Kidney epithelial cell (primary cell): ENCODE results near the gene FLNC. TPM values are rescaled to one million over a fixed set of nuclear protein-coding genes. Genes with fewer than 3 reads are reported as not detected.

Experiments used
- DNase-seq: peaks from one replicate; pipeline ENCODE4 v3.0.0-alpha.2; 2010; ENCODE audit warnings: low read depth
- H3K27me3 ChIP-seq: 2 replicates; pipeline ENCODE4 v1.6.0; 2011; ENCODE audit warnings: low read length; ENCODE audit not compliant: control insufficient read depth, insufficient read depth
- H3K36me3 ChIP-seq: 2 replicates; pipeline ENCODE4 v1.5.1; 2011; ENCODE audit warnings: low read length; ENCODE audit not compliant: control insufficient read depth, insufficient read depth
- H3K4me3 ChIP-seq: 2 replicates; pipeline ENCODE4 v1.5.1; 2011; ENCODE audit warnings: low read depth, mild to moderate bottlenecking, control low read depth, low read length
- CTCF ChIP-seq: IDR thresholded peaks from 2 replicates; pipeline ENCODE4 v1.5.1; 2011; ENCODE audit warnings: mild to moderate bottlenecking, moderate library complexity, low read length, control low read depth, inconsistent platforms; ENCODE audit not compliant: insufficient read depth, poor library complexity, severe bottlenecking
- total RNA-seq: library from RNA; depleted of rRNA; stranded (reverse); fragments of >200 nt; gene quantifications from 2 replicates; pipeline ENCODE4 v1.2.3, GENCODE V29; 2015

Gene FLNC
- total RNA-seq, 1 donor from 2014 or later = 243 TPM

- Histone ChIP-seq H3K27me3 (no peaks in the 10 kb centered on the region), H3K36me3 (no peaks in the 10 kb centered on the region), H3K4me3 (no peak overlapping the region)
- DNase-seq = no peak
- TF ChIP-seq CTCF = peak; percentile 57
These were observed 74.4 kb downstream of the FLNC start for GRCh38 chr7:128904381-128905197.

- Histone ChIP-seq H3K36me3 (no peaks in the 10 kb centered on the region), H3K4me3 (no peak overlapping the region), H3K27me3 (peaks cover 3% of the 10 kb centered on the region)
- TF ChIP-seq CTCF = no peak
- no peak for DNase-seq
These were observed 76.0 kb downstream of the FLNC start for GRCh38 chr7:128906001-128906765.

GRCh38 chr7:128906766-128907559, 76.8 kb downstream of the FLNC start:
- TF ChIP-seq CTCF = no peak

More at GRCh38 chr7:128906766-128907559, 76.8 kb downstream of the FLNC start:
- DNase-seq = no peak
- Histone ChIP-seq H3K36me3 (no peaks in the 10 kb centered on the region), H3K27me3 (peaks cover 3% of the 10 kb centered on the region), H3K4me3 (no peak overlapping the region)

Other genes starting within 250 kb of the FLNC start
- 0.17 and 0.68 TPM in 2 replicates for gene GARIN1A, start 158.1 kb upstream of the FLNC start, total RNA-seq
- 198 and 210 TPM in 2 replicates for gene CALU, start 91.0 kb upstream of the FLNC start, total RNA-seq
- not detected in 2 replicates for gene OPN1SW, start 54.6 kb upstream of the FLNC start, total RNA-seq
- gene CCDC136, start 38.4 kb upstream of the FLNC start, total RNA-seq = 7.1 and 7.2 TPM in 2 replicates
- gene ATP6V1F, start 32.5 kb downstream of the FLNC start, total RNA-seq = 211 and 225 TPM in 2 replicates
- 1.3 and 1.4 TPM in 2 replicates for gene KCP, start 80.3 kb downstream of the FLNC start, total RNA-seq
- gene IRF5, start 107.5 kb downstream of the FLNC start, total RNA-seq = 19.9 TPM in 2 replicates
- gene TNPO3, start 224.7 kb downstream of the FLNC start, total RNA-seq = 49.6 and 50.8 TPM in 2 replicates